Measurements from ENCODE around the gene AMH. TPM values are rescaled to one million over a fixed set of nuclear protein-coding genes. Genes with fewer than 3 reads are reported as not detected.

AMH gene
- polyA plus RNA-seq, 3 donors = 0.12 TPM; not detected in 2

GRCh38 chr19:2247433-2248101, 1.6 kb upstream of the AMH start:
- H3K4me1 ChIP-seq (ENCODE audit: control insufficient read depth in 1 of 2, insufficient read depth in 2 of 2, low read length in 2 of 2) = peaks cover 19 to 28% of the 10 kb centered on the region in 2 donors
- H4K20me1 ChIP-seq (ENCODE audit: insufficient read depth, low read length) = peaks cover 91% of the 10 kb centered on the region
- Mint-ChIP-seq H3K4me1 (peaks cover 8% of the 10 kb centered on the region), H3K4me3 (no peak overlapping the region), H3K27me3 (ENCODE audit: low read depth in 3 of 3) (peaks cover 22 to 44% (median 25%) of the 10 kb centered on the region in 3 donors), H3K9me3 (peaks cover 0 to 8% (median 0%) of the 10 kb centered on the region in 7 donors), H3K27ac (no peak overlapping the region), H3K36me3 (peaks cover 37 to 61% of the 10 kb centered on the region in 2 donors)
- H3K4me3 ChIP-seq (replicated peaks in 1 of 3; ENCODE audit: low read depth in 2 of 3, low read length in 3 of 3) = no peak overlapping the region
- peaks cover 60 to 64% of the 10 kb centered on the region in 2 donors for H3K36me3 ChIP-seq (replicated peaks in 1 of 2; ENCODE audit: control insufficient read depth in 1 of 2, insufficient read depth in 2 of 2, low read length in 2 of 2)
- 92% methylated on average over 16 of the region's 28 CpGs for WGBS (ENCODE audit: insufficient coverage)
- no peak for DNase-seq
- no peak for TF ChIP-seq CTCF (IDR thresholded peaks at IDR 0.05)
- H3K27me3 ChIP-seq (ENCODE audit: control insufficient read depth in 2 of 2, insufficient read depth in 2 of 2, low read length in 2 of 2) = peaks cover 13 to 32% of the 10 kb centered on the region in 2 donors
- H2AFZ ChIP-seq (ENCODE audit: insufficient read depth, low read depth, low read length, poor library complexity, severe bottlenecking) = no peak overlapping the region
- intact Hi-C loops (cut with micrococcal nuclease) = no loop called here
- H3K79me2 ChIP-seq (ENCODE audit: insufficient read depth, low read length) = peaks cover 25% of the 10 kb centered on the region
- no peak overlapping the region for H3K27ac ChIP-seq (ENCODE audit: low read depth in 1 of 2, low read length in 2 of 2)
- no peak overlapping the region for H3K9ac ChIP-seq (ENCODE audit: insufficient read depth, low read length, poor library complexity, severe bottlenecking)
- H3K4me2 ChIP-seq (replicated peaks; ENCODE audit: extremely low read depth, low read length, poor library complexity, severe bottlenecking) = no peak overlapping the region
- H3K9me3 ChIP-seq (replicated peaks in 1 of 2; ENCODE audit: control insufficient read depth in 1 of 2, insufficient read depth in 1 of 2, low read length in 2 of 2) = peaks cover 0 to 10% of the 10 kb centered on the region in 2 donors

DNA sequence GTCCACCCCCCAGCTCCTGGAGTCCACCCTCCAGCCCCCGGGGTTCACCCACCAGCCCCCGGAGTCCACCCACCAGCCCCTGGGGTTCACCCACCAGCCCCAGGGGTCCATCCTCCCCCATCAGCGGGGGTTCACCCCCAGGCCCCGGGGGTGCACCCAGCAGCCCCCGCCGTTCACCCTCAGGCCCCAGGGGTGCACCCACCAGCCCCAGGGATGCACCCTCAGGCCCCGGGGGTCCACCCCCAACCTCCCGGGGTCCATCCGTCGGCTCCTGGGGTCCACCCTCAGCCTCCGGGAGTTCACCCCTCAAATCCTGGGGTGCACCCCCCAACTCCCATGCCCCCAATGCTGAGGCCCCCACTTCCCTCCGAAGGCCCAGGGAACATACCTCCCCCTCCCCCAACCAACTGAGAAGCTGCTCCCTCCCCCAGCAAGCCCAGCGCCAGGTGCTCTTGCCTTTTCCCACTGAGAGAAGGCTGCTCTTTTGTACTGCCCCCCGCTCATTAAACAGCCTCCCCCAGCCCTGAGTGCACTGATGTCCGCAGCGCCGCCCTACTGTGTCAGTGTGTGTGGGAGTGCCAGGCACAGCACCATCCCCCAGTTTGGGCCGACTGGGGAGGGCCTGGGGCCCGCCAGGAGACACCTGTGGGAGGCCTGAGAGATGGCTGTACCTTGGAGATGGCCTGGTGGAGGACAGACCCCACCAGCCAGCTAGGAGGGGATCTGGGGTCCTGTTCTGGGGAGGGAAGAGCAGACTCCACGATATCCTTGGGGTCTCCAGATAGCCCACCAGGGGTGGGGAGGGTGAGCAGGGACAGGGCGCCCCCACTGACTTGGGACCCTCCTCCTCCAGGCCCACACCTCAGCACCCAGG, 750 bp upstream of the AMH start:
- peaks cover 17% of the 10 kb centered on the region for H3K79me2 ChIP-seq (ENCODE audit: insufficient read depth, low read length)
- peaks cover 35 to 54% of the 10 kb centered on the region in 2 donors for H3K36me3 Mint-ChIP-seq
- H3K27me3 ChIP-seq (ENCODE audit: control insufficient read depth in 2 of 2, insufficient read depth in 2 of 2, low read length in 2 of 2) = peaks cover 13 to 40% of the 10 kb centered on the region in 2 donors
- H3K36me3 ChIP-seq (replicated peaks in 1 of 2; ENCODE audit: control insufficient read depth in 1 of 2, insufficient read depth in 2 of 2, low read length in 2 of 2) = peaks cover 55 to 56% of the 10 kb centered on the region in 2 donors
- peaks cover 16% of the 10 kb centered on the region for H3K4me1 Mint-ChIP-seq
- no peak overlapping the region for H3K27ac Mint-ChIP-seq
- peaks cover 91% of the 10 kb centered on the region for H4K20me1 ChIP-seq (ENCODE audit: insufficient read depth, low read length)
- peaks cover 0 to 8% (median 0%) of the 10 kb centered on the region in 7 donors for H3K9me3 Mint-ChIP-seq
- H3K27me3 Mint-ChIP-seq (ENCODE audit: low read depth in 3 of 3) = peaks cover 30 to 52% (median 33%) of the 10 kb centered on the region in 3 donors
- no peak overlapping the region for H3K9ac ChIP-seq (ENCODE audit: insufficient read depth, low read length, poor library complexity, severe bottlenecking)
- H3K4me3 Mint-ChIP-seq = no peak overlapping the region
- intact Hi-C loops (cut with micrococcal nuclease) = no loop called here
- peaks cover 0 to 12% of the 10 kb centered on the region in 2 donors for H3K9me3 ChIP-seq (replicated peaks in 1 of 2; ENCODE audit: control insufficient read depth in 1 of 2, insufficient read depth in 1 of 2, low read length in 2 of 2)
- no peak for TF ChIP-seq CTCF (IDR thresholded peaks at IDR 0.05)
- H2AFZ ChIP-seq (ENCODE audit: insufficient read depth, low read depth, low read length, poor library complexity, severe bottlenecking) = no peak overlapping the region
- H3K4me3 ChIP-seq (replicated peaks in 1 of 3; ENCODE audit: low read depth in 2 of 3, low read length in 3 of 3) = no peak overlapping the region
- no peak for DNase-seq
- WGBS (ENCODE audit: insufficient coverage) = 93% methylated on average over 9 of the region's 21 CpGs
- no peak overlapping the region for H3K27ac ChIP-seq (ENCODE audit: low read depth in 1 of 2, low read length in 2 of 2)
- H3K4me1 ChIP-seq (ENCODE audit: control insufficient read depth in 1 of 2, insufficient read depth in 2 of 2, low read length in 2 of 2) = peaks cover 27 to 36% of the 10 kb centered on the region in 2 donors
- no peak overlapping the region for H3K4me2 ChIP-seq (replicated peaks; ENCODE audit: extremely low read depth, low read length, poor library complexity, severe bottlenecking)

Measured in CD14-positive monocyte (primary cell).